Fibroblast of the aortic adventitia (primary cell): ENCODE data around the gene DENND1B. TPM values are rescaled to one million over a fixed set of nuclear protein-coding genes. Genes with fewer than 3 reads are reported as not detected.

Experiments
- DNase-seq: peaks from one replicate; pipeline ENCODE4 v3.0.0-alpha.2; 2010; ENCODE audit warnings: low read depth
- H3K4me3 ChIP-seq: 2 replicates; pipeline ENCODE4 v1.5.1; 2011; ENCODE audit warnings: low read depth, mild to moderate bottlenecking, control low read depth, low read length, moderate library complexity
- total RNA-seq: library from RNA; depleted of rRNA; stranded (reverse); fragments of >200 nt; gene quantifications from 2 replicates; pipeline ENCODE4 v1.2.3, GENCODE V29; 2012; ENCODE audit warnings: low replicate concordance
- TF ChIP-seq, protein P1 (sequence below): IDR thresholded peaks from 2 replicates; pipeline ENCODE4 v1.5.1; 2011; ENCODE audit warnings: mild to moderate bottlenecking, low read length, control low read depth, inconsistent platforms; ENCODE audit not compliant: insufficient read depth

DENND1B gene
- total RNA-seq, 1 donor, result 19.5 TPM

DNA sequence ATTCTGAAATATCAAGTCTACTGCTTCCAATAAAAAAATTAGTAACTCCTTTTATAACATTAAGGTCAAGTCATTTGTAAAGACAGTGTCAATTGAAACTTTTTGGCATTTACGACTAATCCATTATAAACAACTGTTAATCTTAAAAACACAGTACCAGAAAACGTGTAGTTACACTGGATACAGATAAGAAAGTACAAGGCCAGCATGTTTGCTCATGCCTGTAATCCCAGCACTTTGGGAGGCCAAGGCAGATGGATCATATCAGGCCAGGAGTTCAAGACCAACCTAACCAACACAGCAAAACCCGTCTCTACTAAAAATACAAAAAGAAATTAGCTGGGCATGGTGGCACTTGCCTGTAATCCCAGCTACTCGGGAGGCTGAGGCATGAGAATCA lies 29.4 kb downstream of the DENND1B start:
- TF ChIP-seq, protein P1, sequence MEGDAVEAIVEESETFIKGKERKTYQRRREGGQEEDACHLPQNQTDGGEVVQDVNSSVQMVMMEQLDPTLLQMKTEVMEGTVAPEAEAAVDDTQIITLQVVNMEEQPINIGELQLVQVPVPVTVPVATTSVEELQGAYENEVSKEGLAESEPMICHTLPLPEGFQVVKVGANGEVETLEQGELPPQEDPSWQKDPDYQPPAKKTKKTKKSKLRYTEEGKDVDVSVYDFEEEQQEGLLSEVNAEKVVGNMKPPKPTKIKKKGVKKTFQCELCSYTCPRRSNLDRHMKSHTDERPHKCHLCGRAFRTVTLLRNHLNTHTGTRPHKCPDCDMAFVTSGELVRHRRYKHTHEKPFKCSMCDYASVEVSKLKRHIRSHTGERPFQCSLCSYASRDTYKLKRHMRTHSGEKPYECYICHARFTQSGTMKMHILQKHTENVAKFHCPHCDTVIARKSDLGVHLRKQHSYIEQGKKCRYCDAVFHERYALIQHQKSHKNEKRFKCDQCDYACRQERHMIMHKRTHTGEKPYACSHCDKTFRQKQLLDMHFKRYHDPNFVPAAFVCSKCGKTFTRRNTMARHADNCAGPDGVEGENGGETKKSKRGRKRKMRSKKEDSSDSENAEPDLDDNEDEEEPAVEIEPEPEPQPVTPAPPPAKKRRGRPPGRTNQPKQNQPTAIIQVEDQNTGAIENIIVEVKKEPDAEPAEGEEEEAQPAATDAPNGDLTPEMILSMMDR, result no peak
- DNase-seq, result no peak

DNA sequence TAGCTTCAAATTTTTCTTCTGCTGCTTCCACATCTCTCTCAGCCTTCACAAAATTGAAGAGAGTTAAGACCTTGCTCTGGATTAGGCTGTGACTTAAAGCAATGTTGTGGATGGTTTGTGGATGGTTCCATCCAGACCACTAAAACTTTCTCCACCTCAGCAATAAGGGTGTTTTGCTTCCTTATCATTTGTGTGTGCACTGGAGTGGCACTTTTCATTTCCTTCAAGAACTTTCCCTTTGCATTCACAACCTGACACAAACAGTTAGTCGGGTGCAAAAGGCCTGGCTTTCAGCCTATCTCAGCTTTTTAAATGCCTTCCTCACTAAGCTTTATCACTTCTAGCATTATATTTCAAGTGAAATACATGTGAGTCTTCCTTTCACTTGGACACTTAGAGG lies 30.3 kb downstream of the DENND1B start:
- no peak for DNase-seq
- no peak overlapping the region for H3K4me3 ChIP-seq

More for the DNA sequence above, 29.4 kb downstream of the DENND1B start:
- H3K4me3 ChIP-seq, result no peak overlapping the region

DNA sequence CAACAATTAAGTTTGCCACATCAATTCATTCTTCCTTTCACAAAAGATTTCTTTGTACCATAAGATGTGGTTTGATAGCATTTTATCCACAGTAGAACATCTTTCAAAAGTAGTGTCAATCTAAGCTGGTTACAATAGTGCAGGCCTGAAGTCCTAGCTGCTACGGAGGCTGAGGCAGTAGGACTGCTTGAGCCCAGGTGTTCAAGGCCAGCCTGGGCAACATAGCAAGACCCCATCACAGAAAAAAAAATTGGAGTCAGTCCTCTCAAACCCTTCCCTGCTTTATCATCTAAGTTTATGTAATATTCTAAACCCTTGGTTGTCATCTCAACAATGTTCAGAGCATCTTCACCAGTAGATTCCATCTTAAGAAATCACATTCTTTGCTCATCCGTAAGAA lies 31.7 kb downstream of the DENND1B start:
- TF ChIP-seq, protein P1, result no peak
- H3K4me3 ChIP-seq, result no peak overlapping the region
- DNase-seq, result no peak

More for the DNA sequence above, 30.3 kb downstream of the DENND1B start:
- TF ChIP-seq, protein P1, result no peak

DNA sequence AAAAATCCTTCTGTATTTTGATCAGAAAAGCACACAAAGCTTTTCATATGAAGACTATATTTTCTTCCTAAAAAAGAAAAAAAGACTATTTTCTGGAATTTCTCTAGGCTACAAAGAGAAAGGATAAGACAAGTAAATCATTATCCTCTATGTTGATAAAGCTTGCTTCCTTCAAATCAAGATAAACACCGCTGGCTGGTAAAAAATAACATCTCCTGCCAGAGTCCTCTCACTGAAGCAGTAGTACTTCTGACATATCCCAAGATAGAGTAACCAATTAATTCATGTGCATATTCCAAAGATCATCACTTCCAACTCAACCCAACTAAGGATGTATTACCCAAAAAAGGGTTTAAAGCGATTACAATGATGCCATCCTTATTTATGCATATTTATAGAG lies 34.3 kb downstream of the DENND1B start:
- TF ChIP-seq, protein P1, result no peak
- no peak for DNase-seq

DNA sequence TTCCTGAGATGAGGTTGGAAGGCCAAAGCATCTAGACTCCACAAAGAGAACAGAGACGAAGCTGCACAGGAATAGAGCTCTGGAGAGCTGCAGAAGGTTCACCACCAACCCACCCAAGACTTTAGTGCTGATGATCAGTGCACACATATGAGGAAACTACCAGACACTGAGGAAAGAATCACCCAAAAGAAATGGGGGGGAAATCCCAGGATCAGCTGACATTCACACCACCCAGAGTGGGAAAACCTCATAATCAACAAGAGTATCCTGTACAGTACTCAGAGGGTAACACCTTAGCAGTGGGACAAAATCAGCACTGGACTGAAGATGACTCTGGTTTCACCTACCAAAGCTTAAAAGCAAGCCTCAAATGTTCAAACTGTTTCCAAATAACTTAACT lies 36.4 kb downstream of the DENND1B start:
- no peak overlapping the region for H3K4me3 ChIP-seq
- TF ChIP-seq, protein P1, result no peak
- DNase-seq, result no peak

More for the DNA sequence above, 34.3 kb downstream of the DENND1B start:
- no peak overlapping the region for H3K4me3 ChIP-seq

DNA sequence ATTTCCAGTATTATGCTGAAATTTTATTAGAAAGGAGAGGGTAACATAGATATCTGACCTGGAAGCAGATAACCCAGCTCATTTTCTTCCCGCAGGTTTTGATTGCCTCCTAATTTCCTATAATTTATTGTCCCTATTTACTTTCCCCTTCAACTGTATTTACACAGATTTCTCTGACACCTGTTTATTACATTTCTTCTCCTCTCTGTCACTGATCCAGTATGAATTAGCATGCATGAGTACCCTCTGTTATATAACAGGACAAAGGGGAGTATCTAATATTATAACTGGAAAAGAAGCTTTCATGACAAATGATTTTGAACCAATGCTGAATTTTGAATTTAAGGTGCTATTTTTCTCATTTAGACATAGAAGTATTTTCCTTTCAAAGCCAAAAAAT lies 37.4 kb downstream of the DENND1B start:
- TF ChIP-seq, protein P1, result no peak
- DNase-seq, result no peak
- H3K4me3 ChIP-seq, result no peak overlapping the region

DNA sequence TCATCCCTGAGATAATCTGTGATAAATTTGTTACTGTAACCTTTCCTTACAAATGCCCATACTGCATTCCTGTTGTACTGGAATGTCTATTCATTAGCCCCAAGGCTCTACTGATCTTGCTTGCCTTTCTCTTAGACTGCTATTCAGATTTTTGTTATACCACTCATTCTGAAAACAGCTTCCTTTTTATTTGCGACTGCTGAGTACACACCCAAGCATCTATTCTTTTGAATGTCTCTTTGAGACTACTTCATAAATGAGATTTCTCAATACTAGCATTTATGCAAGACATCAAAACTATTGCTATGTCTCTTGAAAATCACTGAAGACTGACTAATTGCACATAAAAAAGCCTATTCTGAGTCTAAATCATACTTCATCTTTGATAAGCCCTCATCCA lies 38.6 kb downstream of the DENND1B start:
- TF ChIP-seq, protein P1, result no peak
- peak; percentile 54 for DNase-seq
- H3K4me3 ChIP-seq, result no peak overlapping the region
